Spleen (tissue), 11 donors: Measurements from ENCODE around the gene CHRM5. TPM values are rescaled to one million over a fixed set of nuclear protein-coding genes. Genes with fewer than 3 reads are reported as not detected.
"Not testable (repeated sequence)": the region's sequence is repeated elsewhere in the genome, so short reads cannot be mapped to it uniquely, and the experiment has no call there.

Experiments used
- DNase-seq: peaks from one replicate; pipeline ENCODE4 v3.0.0-alpha.2; 2020
- H3K27ac ChIP-seq, 8 donors: fragments of 200-600 bp; sonication (generic) in 7 of 8; 1 replicate in 4 of 8; 2 replicates in 4 of 8; pipeline versions ENCODE4 v1.5.0 to v1.8.0; 2016 to 2021; ENCODE audit warnings: inconsistent platforms in 4 of 8, mild to moderate bottlenecking in 4 of 8, moderate library complexity in 1 of 8
- H3K27me3 ChIP-seq, 7 donors: fragments of 200-600 bp; sonication (generic) in 6 of 7; replicated peaks in 1 of 7; 1 replicate in 4 of 7; 2 replicates in 3 of 7; pipeline versions ENCODE4 v1.5.0 to v1.8.0; 2016 to 2021; ENCODE audit warnings: inconsistent platforms in 3 of 7, mild to moderate bottlenecking in 1 of 7
- H3K36me3 ChIP-seq, 6 donors: fragments of 200-600 bp; sonication (generic) in 5 of 6; 1 replicate in 4 of 6; 2 replicates in 2 of 6; pipeline versions ENCODE4 v1.5.0 to v1.8.0; 2016 to 2021; ENCODE audit warnings: inconsistent platforms in 2 of 6
- H3K4me1 ChIP-seq, 6 donors: fragments of 200-600 bp; sonication (generic) in 5 of 6; 1 replicate in 3 of 6; 2 replicates in 3 of 6; pipeline versions ENCODE4 v1.5.0 to v1.8.0; 2016 to 2021; ENCODE audit warnings: inconsistent platforms in 3 of 6
- H3K4me3 ChIP-seq, 8 donors: fragments of 200-600 bp; sonication (generic) in 7 of 8; 1 replicate in 4 of 8; 2 replicates in 4 of 8; pipeline versions ENCODE4 v1.5.0 to v1.8.0; 2016 to 2021; ENCODE audit warnings: inconsistent platforms in 4 of 8, mild to moderate bottlenecking in 4 of 8, moderate library complexity in 2 of 8
- H3K9me3 ChIP-seq, 8 donors: fragments of 200-600 bp; sonication (generic) in 7 of 8; 1 replicate in 4 of 8; 2 replicates in 4 of 8; pipeline versions ENCODE4 v1.5.0 to v1.8.0; 2016 to 2021; ENCODE audit warnings: inconsistent platforms in 4 of 8
- POLR2A ChIP-seq, 3 donors: fragments of 450-650 bp; IDR thresholded peaks; one replicate each; pipeline ENCODE4 v1.5.1; 2017; ENCODE audit warnings: antibody characterized with exemption in 3 of 3, mild to moderate bottlenecking in 1 of 3
- POLR2AphosphoS5 ChIP-seq, 3 donors: sonication (generic); formaldehyde crosslinking; IDR thresholded peaks; one replicate each; pipeline ENCODE4 v1.5.1; 2017; ENCODE audit warnings: antibody characterized with exemption in 3 of 3
- WGBS, 5 donors: extraction: QIAGEN DNeasy Blood & Tissue Kit in 3 of 5; methylation state at CpG; one replicate each; pipeline versions ENCODE4 v1.1.5 to v1.1.7; 2013 to 2018; 5-methylcytosine and 5-hydroxymethylcytosine counted together
- intact Hi-C: fragments of 100-400 bp; cut with DNase I; formaldehyde crosslinking; loops from one replicate; pipeline ENCODE4 v1.15.0; 2023; ENCODE audit warnings: low total_unique reads
- polyA plus RNA-seq, 3 donors: library from polyadenylated mRNA; stranded (reverse); fragments of 200-250 nt; gene quantifications; one replicate each; pipeline ENCODE4 v1.2.1, GENCODE V29; 2013
- total RNA-seq, 7 donors: library from RNA; depleted of rRNA in 3 of 7; stranded (reverse); fragments of >200 nt in 3 of 7; fragmentation: NEBNext Ultra II Directional in 4 of 7; extraction: Animal tissue kit (Norgen Biotek cat#: 25700) in 4 of 7; gene quantifications; one replicate each; pipeline versions ENCODE4 v1.1.0 to v1.2.1, GENCODE V29; 2016 to 2021
- TF ChIP-seq, protein P1 (sequence below), 11 experiments: fragments of 200-600 bp in 7 of 11; fragments of 450-650 bp in 4 of 11; sonication (generic) in 4 of 11; IDR thresholded peaks in 8 of 11; conservative IDR thresholded peaks in 3 of 11; 1 replicate in 7 of 11; 2 replicates in 4 of 11; pipeline versions ENCODE4 v1.4.0 to v1.8.0; 2016 to 2021; ENCODE audit warnings: antibody characterized with exemption in 11 of 11, inconsistent platforms in 4 of 11, mild to moderate bottlenecking in 1 of 11
- donor health status: healthy with polysubstance abuse.
- donor health status: DM: no; HTN: no; CAD: no; lungs with moderate emphysema.
- donor health status: DM: no; HTN: no; CAD: no.
- donor health status: Bipolar disorder and iron deficiency.
- donor health status: healthy.
- donor health status: DM: no; HTN: no; CAD: no.
- donor health status: DM: yes; HTN: yes; CAD: no.

The CHRM5 gene
- total and polyA plus RNA-seq, 10 donors: 0.03 TPM; not detected in 9

DNA sequence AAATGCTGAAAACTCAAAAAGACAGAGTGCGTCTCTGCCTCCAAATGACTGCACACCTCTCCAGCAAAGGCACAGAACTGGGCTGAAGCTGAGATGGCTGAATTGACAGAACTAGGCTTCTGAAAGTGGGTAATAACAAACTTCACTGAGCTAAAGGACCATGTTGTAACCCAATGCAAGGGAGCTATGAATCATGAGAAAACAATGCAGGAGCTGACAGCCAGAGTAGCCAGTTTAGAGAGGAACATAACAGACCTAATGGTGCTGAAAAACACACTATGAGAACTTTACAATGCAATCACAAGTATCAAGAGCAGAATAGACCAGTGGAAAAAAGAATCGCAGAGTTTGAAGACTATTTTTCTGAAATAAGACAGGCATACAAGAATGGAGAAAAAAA is 80.8 kb downstream of the CHRM5 start:
- 91 to 99% (median 96%) methylated on average over 2 of the region's 2 CpGs for WGBS, 5 donors
- Histone ChIP-seq H3K4me1 (no peaks in the 10 kb centered on the region), H3K9me3 (peaks cover 0 to 37% (median 28%) of the 10 kb centered on the region in 8 donors), H3K4me3 (no peak overlapping the region), H3K27me3 (no peaks in the 10 kb centered on the region), H3K27ac (no peak overlapping the region), H3K36me3 (no peaks in the 10 kb centered on the region)
- DNase-seq: no peak
- TF ChIP-seq POLR2AphosphoS5 (IDR thresholded peaks at IDR 0.05) (no peak), POLR2A (IDR thresholded peaks at IDR 0.05) (no peak)
- TF ChIP-seq, protein P1, sequence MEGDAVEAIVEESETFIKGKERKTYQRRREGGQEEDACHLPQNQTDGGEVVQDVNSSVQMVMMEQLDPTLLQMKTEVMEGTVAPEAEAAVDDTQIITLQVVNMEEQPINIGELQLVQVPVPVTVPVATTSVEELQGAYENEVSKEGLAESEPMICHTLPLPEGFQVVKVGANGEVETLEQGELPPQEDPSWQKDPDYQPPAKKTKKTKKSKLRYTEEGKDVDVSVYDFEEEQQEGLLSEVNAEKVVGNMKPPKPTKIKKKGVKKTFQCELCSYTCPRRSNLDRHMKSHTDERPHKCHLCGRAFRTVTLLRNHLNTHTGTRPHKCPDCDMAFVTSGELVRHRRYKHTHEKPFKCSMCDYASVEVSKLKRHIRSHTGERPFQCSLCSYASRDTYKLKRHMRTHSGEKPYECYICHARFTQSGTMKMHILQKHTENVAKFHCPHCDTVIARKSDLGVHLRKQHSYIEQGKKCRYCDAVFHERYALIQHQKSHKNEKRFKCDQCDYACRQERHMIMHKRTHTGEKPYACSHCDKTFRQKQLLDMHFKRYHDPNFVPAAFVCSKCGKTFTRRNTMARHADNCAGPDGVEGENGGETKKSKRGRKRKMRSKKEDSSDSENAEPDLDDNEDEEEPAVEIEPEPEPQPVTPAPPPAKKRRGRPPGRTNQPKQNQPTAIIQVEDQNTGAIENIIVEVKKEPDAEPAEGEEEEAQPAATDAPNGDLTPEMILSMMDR (IDR thresholded peaks at IDR 0.05 in 8 of 11, conservative IDR thresholded peaks at IDR 0.05 in 3 of 11): no peak
- intact Hi-C loops: no loop called here

GRCh38 chr15:34050385-34050784 is 82.1 kb downstream of the CHRM5 start:
- 89 to 100% (median 92%) methylated on average over 1 of the region's 1 CpG for WGBS, 5 donors
- H3K4me1 ChIP-seq, H3K4me3 ChIP-seq, H3K36me3 ChIP-seq, DNase-seq, H3K27me3 ChIP-seq, H3K27ac ChIP-seq, intact Hi-C loops: not testable (repeated sequence)
- peaks cover 0 to 37% (median 28%) of the 10 kb centered on the region in 8 donors for H3K9me3 ChIP-seq

DNA sequence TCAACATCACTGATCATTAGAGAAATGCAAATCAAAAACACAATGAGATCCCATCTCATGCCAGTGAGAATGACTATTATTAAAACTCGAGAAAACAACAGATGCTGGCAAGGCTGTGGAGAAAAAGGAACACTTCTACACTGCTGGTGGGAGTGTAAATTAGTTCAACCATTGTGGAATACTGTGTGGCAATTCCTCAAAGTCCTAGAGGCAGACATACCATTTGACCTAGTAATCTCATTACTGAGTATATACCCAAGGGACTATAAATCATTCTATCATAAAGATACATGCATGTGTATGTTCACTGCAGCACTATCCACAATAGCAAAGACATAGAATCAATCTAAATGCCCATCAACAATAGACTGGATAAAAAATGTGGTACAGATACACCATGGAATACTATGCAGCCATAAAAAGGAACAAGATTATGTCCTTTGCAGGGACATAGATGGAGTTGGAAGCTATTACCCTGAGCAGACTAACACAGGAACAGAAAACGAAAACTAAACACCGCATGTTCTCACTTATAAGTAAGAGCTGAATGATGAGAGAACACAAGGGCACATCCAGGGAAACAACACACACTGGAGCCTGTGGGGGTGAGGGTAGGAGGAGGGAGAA is 85.9 kb downstream of the CHRM5 start:
- intact Hi-C loops: no loop called here
- H3K4me3 ChIP-seq: no peak overlapping the region
- H3K36me3 ChIP-seq: no peaks in the 10 kb centered on the region
- no peak for DNase-seq
- H3K9me3 ChIP-seq: peaks cover 0 to 30% (median 28%) of the 10 kb centered on the region in 8 donors
- 89 to 96% (median 96%) methylated on average over 3 of the region's 3 CpGs for WGBS, 5 donors
- TF ChIP-seq, protein P1 (IDR thresholded peaks at IDR 0.05 in 8 of 11, conservative IDR thresholded peaks at IDR 0.05 in 3 of 11): no peak
- H3K27me3 ChIP-seq: no peaks in the 10 kb centered on the region
- no peaks in the 10 kb centered on the region for H3K4me1 ChIP-seq
- no peak overlapping the region for H3K27ac ChIP-seq

GRCh38 chr15:34055868-34056595 is 87.7 kb downstream of the CHRM5 start:
- peaks cover 0 to 11% (median 10%) of the 10 kb centered on the region in 8 donors for H3K9me3 ChIP-seq
- H3K27me3 ChIP-seq: no peaks in the 10 kb centered on the region
- DNase-seq: no peak
- no peak overlapping the region for H3K27ac ChIP-seq
- H3K36me3 ChIP-seq: no peaks in the 10 kb centered on the region
- H3K4me1 ChIP-seq: no peaks in the 10 kb centered on the region
- intact Hi-C loops: no loop called here
- TF ChIP-seq, protein P1 (IDR thresholded peaks at IDR 0.05 in 8 of 11, conservative IDR thresholded peaks at IDR 0.05 in 3 of 11): no peak
- TF ChIP-seq POLR2A (IDR thresholded peaks at IDR 0.05): no peak
- TF ChIP-seq POLR2AphosphoS5 (IDR thresholded peaks at IDR 0.05): no peak
- H3K4me3 ChIP-seq: no peak overlapping the region
- 71 to 92% (median 87%) methylated on average over 3 of the region's 3 CpGs for WGBS, 5 donors
